GM23248 (cell line): ENCODE results near the gene HSD11B1. TPM values are rescaled to one million over a fixed set of nuclear protein-coding genes. Genes with fewer than 3 reads are reported as not detected.

Experiments
- DNase-seq: peaks from one replicate; pipeline ENCODE4 v3.0.0-alpha.2; 2015
- H2AFZ ChIP-seq: fragments of 200-600 bp; sonication (generic); 2 replicates; pipeline ENCODE4 v1.6.1; 2016; ENCODE audit warnings: antibody characterized with exemption
- H3F3A ChIP-seq: fragments of 200-600 bp; sonication (generic); 2 replicates; pipeline ENCODE4 v1.6.1; 2016; ENCODE audit warnings: mild to moderate bottlenecking, antibody characterized with exemption, mixed run types; ENCODE audit not compliant: insufficient read depth
- H3K27ac ChIP-seq: fragments of 200-600 bp; sonication (generic); 2 replicates; pipeline ENCODE4 v1.5.1; 2016; ENCODE audit warnings: mild to moderate bottlenecking
- H3K27me3 ChIP-seq: fragments of 200-600 bp; sonication (generic); replicated peaks from 2 replicates; pipeline ENCODE4 v1.6.1; 2016; ENCODE audit warnings: mild to moderate bottlenecking; ENCODE audit not compliant: insufficient read depth
- H3K36me3 ChIP-seq: fragments of 200-600 bp; sonication (generic); 2 replicates; pipeline ENCODE4 v1.6.1; 2016; ENCODE audit warnings: low read depth, mild to moderate bottlenecking
- H3K4me1 ChIP-seq: fragments of 200-600 bp; sonication (generic); 2 replicates; pipeline ENCODE4 v1.6.1; 2016; ENCODE audit warnings: mild to moderate bottlenecking; ENCODE audit not compliant: insufficient read depth
- H3K4me2 ChIP-seq: fragments of 200-600 bp; sonication (generic); one replicate; pipeline ENCODE4 v1.6.1; 2016; ENCODE audit warnings: mild to moderate bottlenecking; ENCODE audit not compliant: unreplicated experiment
- H3K4me3 ChIP-seq: fragments of 200-600 bp; sonication (generic); 2 replicates; pipeline ENCODE4 v1.5.1; 2016; ENCODE audit warnings: mild to moderate bottlenecking
- H3K79me2 ChIP-seq: fragments of 200-600 bp; sonication (generic); 2 replicates; pipeline ENCODE4 v1.6.1; 2016; ENCODE audit warnings: mild to moderate bottlenecking; ENCODE audit not compliant: insufficient read depth
- H3K9ac ChIP-seq: fragments of 200-600 bp; sonication (generic); 2 replicates; pipeline ENCODE4 v1.6.1; 2016; ENCODE audit warnings: mild to moderate bottlenecking
- H3K9me2 ChIP-seq: fragments of 200-600 bp; sonication (generic); 2 replicates; pipeline ENCODE4 v1.6.1; 2016; ENCODE audit warnings: mixed run types, mild to moderate bottlenecking, moderate library complexity; ENCODE audit not compliant: insufficient read depth
- H3K9me3 ChIP-seq: fragments of 200-600 bp; sonication (generic); one replicate; pipeline ENCODE4 v1.6.1; 2017; ENCODE audit warnings: low read depth
- H4K20me1 ChIP-seq: fragments of 200-600 bp; sonication (generic); 2 replicates; pipeline ENCODE4 v1.6.0; 2016; ENCODE audit not compliant: insufficient read depth
- EZH2 ChIP-seq: fragments of 200-600 bp; sonication (generic); IDR thresholded peaks from 2 replicates; pipeline ENCODE4 v1.6.1; 2018; ENCODE audit warnings: antibody characterized with exemption, mild to moderate bottlenecking; ENCODE audit not compliant: insufficient read depth, poor library complexity, severe bottlenecking
- EZH2phosphoT487 ChIP-seq: fragments of 200-600 bp; sonication (generic); IDR thresholded peaks from 2 replicates; pipeline ENCODE4 v1.6.1; 2018; ENCODE audit warnings: antibody characterized with exemption, moderate library complexity, mild to moderate bottlenecking, low read depth; ENCODE audit not compliant: insufficient read depth
- WGBS, 2 experiments: methylation state at CpG; one replicate each; pipeline ENCODE4 v1.1.6; 2015 to 2017; ENCODE audit warnings: low lambda C conversion rate in 2 of 2, low coverage in 1 of 2; ENCODE audit errors: missing lambda C conversion rate in 2 of 2; 5-methylcytosine and 5-hydroxymethylcytosine counted together
- in situ Hi-C: fragments of 300-500 bp; cut with MboI; formaldehyde crosslinking; loops from 2 replicates; pipeline ENCODE4 v1.15.0; 2020
- polyA plus RNA-seq: library from polyadenylated mRNA; unstranded; fragments of >200 nt; fragmentation: Nextera tagmentation; extraction: Ambion mirVana; gene quantifications from 2 replicates; pipeline ENCODE4 v1.2.1, GENCODE V29; 2016
- total RNA-seq: library from RNA; depleted of rRNA; stranded (reverse); fragments of >200 nt; shearing (Covaris generic); gene quantifications from 2 replicates; pipeline ENCODE4 v1.2.3, GENCODE V29; 2014

Gene HSD11B1
- total and polyA plus RNA-seq, 2 experiments from 2014 or later, result 0.54 to 1.0 TPM

GRCh38 chr1:209737118-209737505 lies 32.5 kb downstream of the HSD11B1 start:
- H4K20me1 ChIP-seq, result no peaks in the 10 kb centered on the region
- in situ Hi-C loops, result no loop called here
- WGBS, 2 experiments, result 37 to 40% methylated on average over 5 of the region's 5 CpGs

GRCh38 chr1:209738270-209738669 lies 33.6 kb downstream of the HSD11B1 start:
- no peak for TF ChIP-seq EZH2
- no peak for TF ChIP-seq EZH2phosphoT487
- Histone ChIP-seq H3K9me3 (no peaks in the 10 kb centered on the region), H3K79me2 (no peaks in the 10 kb centered on the region), H3F3A (peaks cover 19% of the 10 kb centered on the region; the same call in 1 of the 2 replicates), H3K27ac (no peak overlapping the region), H3K9ac (no peak overlapping the region), H3K4me1 (peaks cover 20% of the 10 kb centered on the region), H4K20me1 (no peaks in the 10 kb centered on the region), H3K36me3 (no peaks in the 10 kb centered on the region), H3K4me2 (no peak overlapping the region), H3K9me2 (no peaks in the 10 kb centered on the region), H2AFZ (no peak overlapping the region), H3K27me3 (no peaks in the 10 kb centered on the region), H3K4me3 (no peak overlapping the region)
- in situ Hi-C loops, result no loop called here
- WGBS, 2 experiments, result 82 to 92% methylated on average over 1 of the region's 1 CpG
- DNase-seq, result no peak

More at GRCh38 chr1:209737118-209737505, 32.5 kb downstream of the HSD11B1 start:
- no peaks in the 10 kb centered on the region for H3K9me2 ChIP-seq
- no peaks in the 10 kb centered on the region for H3K9me3 ChIP-seq
- no peak overlapping the region for H3K27ac ChIP-seq
- TF ChIP-seq EZH2phosphoT487 (no peak), EZH2 (no peak)
- no peak for DNase-seq
- H3K4me3 ChIP-seq, result no peak overlapping the region
- H3K4me2 ChIP-seq, result no peak overlapping the region
- H3K4me1 ChIP-seq, result peaks cover 13% of the 10 kb centered on the region
- H3F3A ChIP-seq, result peaks cover 13% of the 10 kb centered on the region; the same call in 1 of the 2 replicates
- no peaks in the 10 kb centered on the region for H3K36me3 ChIP-seq
- no peak overlapping the region for H2AFZ ChIP-seq
- H3K79me2 ChIP-seq, result no peaks in the 10 kb centered on the region
- H3K27me3 ChIP-seq, result no peaks in the 10 kb centered on the region
- no peak overlapping the region for H3K9ac ChIP-seq

GRCh38 chr1:209741193-209741592 lies 36.5 kb downstream of the HSD11B1 start:
- Histone ChIP-seq H3K27ac (no peak overlapping the region), H3F3A (peaks cover 16% of the 10 kb centered on the region; the same call in 1 of the 2 replicates), H2AFZ (no peak overlapping the region), H3K79me2 (no peaks in the 10 kb centered on the region), H3K4me3 (no peak overlapping the region), H3K27me3 (no peaks in the 10 kb centered on the region), H3K9me2 (no peaks in the 10 kb centered on the region), H3K4me2 (no peak overlapping the region), H3K9me3 (no peaks in the 10 kb centered on the region), H3K4me1 (peaks cover 19% of the 10 kb centered on the region; the same call in 1 of the 2 replicates), H3K36me3 (no peaks in the 10 kb centered on the region), H4K20me1 (no peaks in the 10 kb centered on the region), H3K9ac (no peak overlapping the region)
- in situ Hi-C loops, result no loop called here
- TF ChIP-seq EZH2 (no peak), EZH2phosphoT487 (no peak)
- 90% methylated on average over 3 of the region's 3 CpGs for WGBS, 2 experiments
- DNase-seq, result no peak

- no peak for TF ChIP-seq EZH2
- Histone ChIP-seq H3K9ac (peak overlapping the region; percentile 42), H3K27ac (0 out of 2 replicates have a peak overlapping the region, but pooled peaks have one; percentile 27), H3F3A (peaks cover 16% of the 10 kb centered on the region; the same call in 1 of the 2 replicates), H3K9me3 (no peaks in the 10 kb centered on the region), H4K20me1 (no peaks in the 10 kb centered on the region), H3K4me1 (peaks cover 19% of the 10 kb centered on the region; the same call in 1 of the 2 replicates), H3K36me3 (no peaks in the 10 kb centered on the region), H3K79me2 (no peaks in the 10 kb centered on the region), H3K4me3 (peak overlapping the region; percentile 36; the same call in 1 of the 2 replicates), H3K9me2 (no peaks in the 10 kb centered on the region), H2AFZ (peak overlapping the region; percentile 36), H3K27me3 (no peaks in the 10 kb centered on the region), H3K4me2 (peak overlapping the region; percentile 47)
- in situ Hi-C loops, result no loop called here
- WGBS, 2 experiments, result 71 to 79% methylated on average over 2 of the region's 2 CpGs
- DNase-seq, result no peak
Measured at GRCh38 chr1:209741889-209742288, 37.2 kb downstream of the HSD11B1 start.
